ENCODE measurements around the gene SPTBN1.

The SPTBN1 gene

GRCh38 chr2:54555318-54555837, 99.3 kb downstream of the SPTBN1 start:
- no peak overlapping the region for H3K27ac ChIP-seq (ENCODE audit: low read depth, low read length)
- no peak overlapping the region for H3K4me3 ChIP-seq (ENCODE audit: low read depth, low read length)
- H3K4me1 ChIP-seq (ENCODE audit: control insufficient read depth, insufficient read depth, low read length), result peaks cover 14% of the 10 kb centered on the region
- no peak overlapping the region for H3K9ac ChIP-seq (ENCODE audit: low read length)
- no peaks in the 10 kb centered on the region for H3K9me3 ChIP-seq (ENCODE audit: control insufficient read depth, insufficient read depth, low read depth, low read length)
- no peaks in the 10 kb centered on the region for H3K36me3 ChIP-seq (ENCODE audit: control insufficient read depth, insufficient read depth, low read length)
- no peaks in the 10 kb centered on the region for H3K27me3 ChIP-seq (ENCODE audit: control insufficient read depth, insufficient read depth, low read length)

- H3K27ac ChIP-seq (ENCODE audit: low read depth, low read length), result no peak overlapping the region
- peaks cover 18% of the 10 kb centered on the region for H3K4me1 ChIP-seq (ENCODE audit: control insufficient read depth, insufficient read depth, low read length)
- H3K9ac ChIP-seq (ENCODE audit: low read length), result no peak overlapping the region
- H3K27me3 ChIP-seq (ENCODE audit: control insufficient read depth, insufficient read depth, low read length), result no peaks in the 10 kb centered on the region
- H3K4me3 ChIP-seq (ENCODE audit: low read depth, low read length), result peak overlapping the region; percentile 82
- no peaks in the 10 kb centered on the region for H3K36me3 ChIP-seq (ENCODE audit: control insufficient read depth, insufficient read depth, low read length)
- H3K9me3 ChIP-seq (ENCODE audit: control insufficient read depth, insufficient read depth, low read depth, low read length), result no peaks in the 10 kb centered on the region
Measured at GRCh38 chr2:54556621-54557121, 100.5 kb downstream of the SPTBN1 start.

- peak overlapping the region; percentile 85 for H3K9ac ChIP-seq (ENCODE audit: low read length)
- peak overlapping the region; percentile 82 for H3K4me3 ChIP-seq (ENCODE audit: low read depth, low read length)
- H3K36me3 ChIP-seq (ENCODE audit: control insufficient read depth, insufficient read depth, low read length), result no peaks in the 10 kb centered on the region
- peak overlapping the region; percentile 83 for H3K27ac ChIP-seq (ENCODE audit: low read depth, low read length)
- H3K9me3 ChIP-seq (ENCODE audit: control insufficient read depth, insufficient read depth, low read depth, low read length), result no peaks in the 10 kb centered on the region
- peaks cover 23% of the 10 kb centered on the region for H3K4me1 ChIP-seq (ENCODE audit: control insufficient read depth, insufficient read depth, low read length)
- H3K27me3 ChIP-seq (ENCODE audit: control insufficient read depth, insufficient read depth, low read length), result no peaks in the 10 kb centered on the region
Measured at GRCh38 chr2:54557211-54557600, 101.1 kb downstream of the SPTBN1 start.

- peak overlapping the region; percentile 85 for H3K9ac ChIP-seq (ENCODE audit: low read length)
- H3K27ac ChIP-seq (ENCODE audit: low read depth, low read length), result peak overlapping the region; percentile 83
- peak overlapping the region; percentile 82 for H3K4me3 ChIP-seq (ENCODE audit: low read depth, low read length)
- H3K9me3 ChIP-seq (ENCODE audit: control insufficient read depth, insufficient read depth, low read depth, low read length), result no peaks in the 10 kb centered on the region
- no peaks in the 10 kb centered on the region for H3K36me3 ChIP-seq (ENCODE audit: control insufficient read depth, insufficient read depth, low read length)
- H3K27me3 ChIP-seq (ENCODE audit: control insufficient read depth, insufficient read depth, low read length), result no peaks in the 10 kb centered on the region
- H3K4me1 ChIP-seq (ENCODE audit: control insufficient read depth, insufficient read depth, low read length), result peaks cover 28% of the 10 kb centered on the region
Measured at GRCh38 chr2:54557601-54558187, 101.6 kb downstream of the SPTBN1 start.

GRCh38 chr2:54558188-54559005, 102.3 kb downstream of the SPTBN1 start:
- H3K27ac ChIP-seq (ENCODE audit: low read depth, low read length), result peak overlapping the region; percentile 83
- H3K4me1 ChIP-seq (ENCODE audit: control insufficient read depth, insufficient read depth, low read length), result peaks cover 33% of the 10 kb centered on the region
- peak overlapping the region; percentile 85 for H3K9ac ChIP-seq (ENCODE audit: low read length)
- peak overlapping the region; percentile 82 for H3K4me3 ChIP-seq (ENCODE audit: low read depth, low read length)
- no peaks in the 10 kb centered on the region for H3K9me3 ChIP-seq (ENCODE audit: control insufficient read depth, insufficient read depth, low read depth, low read length)
- no peaks in the 10 kb centered on the region for H3K36me3 ChIP-seq (ENCODE audit: control insufficient read depth, insufficient read depth, low read length)
- no peaks in the 10 kb centered on the region for H3K27me3 ChIP-seq (ENCODE audit: control insufficient read depth, insufficient read depth, low read length)

- Histone ChIP-seq H3K9ac (ENCODE audit: low read length) (peak overlapping the region; percentile 85), H3K36me3 (ENCODE audit: control insufficient read depth, insufficient read depth, low read length) (no peaks in the 10 kb centered on the region), H3K9me3 (ENCODE audit: control insufficient read depth, insufficient read depth, low read depth, low read length) (no peaks in the 10 kb centered on the region), H3K4me3 (ENCODE audit: low read depth, low read length) (peak overlapping the region; percentile 82), H3K27me3 (ENCODE audit: control insufficient read depth, insufficient read depth, low read length) (no peaks in the 10 kb centered on the region), H3K27ac (ENCODE audit: low read depth, low read length) (peak overlapping the region; percentile 83), H3K4me1 (ENCODE audit: control insufficient read depth, insufficient read depth, low read length) (peaks cover 33% of the 10 kb centered on the region)
Measured at GRCh38 chr2:54559006-54559445, 102.9 kb downstream of the SPTBN1 start.

GRCh38 chr2:54559593-54560145, 103.5 kb downstream of the SPTBN1 start:
- Histone ChIP-seq H3K9ac (ENCODE audit: low read length) (peak overlapping the region; percentile 85), H3K4me3 (ENCODE audit: low read depth, low read length) (peak overlapping the region; percentile 82), H3K4me1 (ENCODE audit: control insufficient read depth, insufficient read depth, low read length) (peaks cover 38% of the 10 kb centered on the region), H3K27me3 (ENCODE audit: control insufficient read depth, insufficient read depth, low read length) (no peaks in the 10 kb centered on the region), H3K9me3 (ENCODE audit: control insufficient read depth, insufficient read depth, low read depth, low read length) (no peaks in the 10 kb centered on the region), H3K27ac (ENCODE audit: low read depth, low read length) (peak overlapping the region; percentile 83), H3K36me3 (ENCODE audit: control insufficient read depth, insufficient read depth, low read length) (no peaks in the 10 kb centered on the region)

GRCh38 chr2:54560146-54560881, 104.2 kb downstream of the SPTBN1 start:
- Histone ChIP-seq H3K27ac (ENCODE audit: low read depth, low read length) (peak overlapping the region; percentile 83), H3K27me3 (ENCODE audit: control insufficient read depth, insufficient read depth, low read length) (no peaks in the 10 kb centered on the region), H3K4me1 (ENCODE audit: control insufficient read depth, insufficient read depth, low read length) (peaks cover 38% of the 10 kb centered on the region), H3K9ac (ENCODE audit: low read length) (peak overlapping the region; percentile 85), H3K36me3 (ENCODE audit: control insufficient read depth, insufficient read depth, low read length) (no peaks in the 10 kb centered on the region), H3K4me3 (ENCODE audit: low read depth, low read length) (peak overlapping the region; percentile 82), H3K9me3 (ENCODE audit: control insufficient read depth, insufficient read depth, low read depth, low read length) (no peaks in the 10 kb centered on the region)

- H3K27me3 ChIP-seq (ENCODE audit: control insufficient read depth, insufficient read depth, low read length), result no peaks in the 10 kb centered on the region
- H3K9me3 ChIP-seq (ENCODE audit: control insufficient read depth, insufficient read depth, low read depth, low read length), result no peaks in the 10 kb centered on the region
- H3K36me3 ChIP-seq (ENCODE audit: control insufficient read depth, insufficient read depth, low read length), result no peaks in the 10 kb centered on the region
- H3K9ac ChIP-seq (ENCODE audit: low read length), result no peak overlapping the region
- H3K27ac ChIP-seq (ENCODE audit: low read depth, low read length), result no peak overlapping the region
- peaks cover 38% of the 10 kb centered on the region for H3K4me1 ChIP-seq (ENCODE audit: control insufficient read depth, insufficient read depth, low read length)
- peak overlapping the region; percentile 82 for H3K4me3 ChIP-seq (ENCODE audit: low read depth, low read length)
Measured at GRCh38 chr2:54561010-54561409, 104.9 kb downstream of the SPTBN1 start.

GRCh38 chr2:54564439-54564838, 108.3 kb downstream of the SPTBN1 start:
- Histone ChIP-seq H3K9me3 (ENCODE audit: control insufficient read depth, insufficient read depth, low read depth, low read length) (no peaks in the 10 kb centered on the region), H3K9ac (ENCODE audit: low read length) (no peak overlapping the region), H3K36me3 (ENCODE audit: control insufficient read depth, insufficient read depth, low read length) (no peaks in the 10 kb centered on the region), H3K27ac (ENCODE audit: low read depth, low read length) (no peak overlapping the region), H3K4me1 (ENCODE audit: control insufficient read depth, insufficient read depth, low read length) (peaks cover 42% of the 10 kb centered on the region), H3K27me3 (ENCODE audit: control insufficient read depth, insufficient read depth, low read length) (no peaks in the 10 kb centered on the region), H3K4me3 (ENCODE audit: low read depth, low read length) (no peak overlapping the region)
